Psoas muscle (tissue), 8 donors: ENCODE measurements around the gene ARMC6. TPM values are rescaled to one million over a fixed set of nuclear protein-coding genes. Genes with fewer than 3 reads are reported as not detected.

Experiments used
- ATAC-seq, 4 donors: fragments of 200-7000 bp; cut with Tn5 transposase; one replicate each; pipeline ENCODE4 v1.9.1; 2020; ENCODE audit warnings: moderate library complexity in 3 of 4, mild to moderate bottlenecking in 2 of 4
- DNase-seq, 2 donors: peaks; one replicate each; pipeline ENCODE4 v3.0.0-alpha.2; 2020
- H3K27ac ChIP-seq: fragments of 200-600 bp; one replicate; pipeline ENCODE4 v1.8.0; 2022
- H3K27me3 ChIP-seq, 3 donors: fragments of 200-600 bp in 1 of 3; one replicate each; pipeline versions ENCODE4 v1.6.1 to v1.8.0; 2013 to 2022; ENCODE audit warnings: low read length in 2 of 3, mild to moderate bottlenecking in 2 of 3, moderate library complexity in 1 of 3; ENCODE audit not compliant: insufficient read depth in 3 of 3
- H3K36me3 ChIP-seq, 2 donors: fragments of 200-600 bp in 1 of 2; one replicate each; pipeline versions ENCODE4 v1.6.1 to v1.8.0; 2013 to 2022; ENCODE audit warnings: low read depth in 1 of 2, mild to moderate bottlenecking in 1 of 2, moderate library complexity in 1 of 2; ENCODE audit not compliant: insufficient read depth in 1 of 2
- H3K4me1 ChIP-seq: fragments of 200-600 bp; one replicate; pipeline ENCODE4 v1.8.0; 2022
- H3K4me3 ChIP-seq: fragments of 200-600 bp; one replicate; pipeline ENCODE4 v1.8.0; 2022; ENCODE audit warnings: mild to moderate bottlenecking
- H3K9me3 ChIP-seq: fragments of 200-600 bp; one replicate; pipeline ENCODE4 v1.8.0; 2022
- WGBS, 3 donors: extraction: QIAGEN DNeasy Blood & Tissue Kit; methylation state at CpG; one replicate each; pipeline versions ENCODE4 v1.1.6 to v1.1.7; 2013; 5-methylcytosine and 5-hydroxymethylcytosine counted together
- intact Hi-C, 2 donors: fragments of 100-400 bp; cut with DNase I; formaldehyde crosslinking; loops; one replicate each; pipeline versions ENCODE4 v1.11.0 to v1.14.2; 2022
- polyA plus RNA-seq, 3 donors: library from polyadenylated mRNA; stranded (reverse); fragments of 200-250 nt; gene quantifications; one replicate each; pipeline ENCODE4 v1.2.3, GENCODE V29; 2013
- total RNA-seq, 4 donors: library from RNA; stranded (reverse); fragmentation: NEBNext Ultra II Directional in 2 of 4; extraction: Animal tissue kit (Norgen Biotek cat#: 25700) in 2 of 4; gene quantifications; one replicate each; pipeline versions ENCODE4 v1.2.1 to v1.2.4, GENCODE V29; 2021 to 2023
- TF ChIP-seq, protein P1 (sequence below): fragments of 200-600 bp; IDR thresholded peaks from one replicate; pipeline ENCODE4 v1.8.0; 2022; ENCODE audit warnings: antibody characterized with exemption
- donor health status: healthy with polysubstance abuse.
- donor health status: DM: no; HTN: no; CAD: no; lungs with moderate emphysema.
- donor health status: Bipolar disorder and iron deficiency.
- donor health status: healthy.
- donor health status: DM: yes; HTN: yes; CAD: no.
- donor health status: DM: no; HTN: no; CAD: no.
- donor health status: DM: no; HTN: no; CAD: no.
- donor health status: DM: yes; HTN: yes; CAD: no.

ARMC6 gene
- total and polyA plus RNA-seq, 7 donors, result 13.7 to 74.1 (median 22.6) TPM

DNA sequence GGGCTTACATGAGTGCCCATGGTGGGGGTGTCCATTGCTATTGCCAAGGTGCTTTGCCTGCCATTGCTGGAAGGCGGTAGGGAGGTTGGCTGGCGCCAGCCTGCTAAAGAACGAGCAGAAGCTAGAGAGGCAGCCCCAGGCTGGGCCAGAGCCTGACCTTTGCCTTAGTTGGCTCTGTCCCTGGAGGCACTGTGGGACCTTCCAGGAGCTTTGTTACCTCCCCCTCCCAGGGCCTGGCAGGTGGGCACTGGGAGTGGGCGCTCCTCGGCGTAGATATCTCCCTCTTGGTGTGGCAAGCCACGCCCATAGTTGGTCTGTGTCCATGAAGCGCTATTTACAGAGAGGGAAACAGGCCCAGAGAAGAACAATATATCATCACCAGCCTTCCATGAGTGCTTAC, 28.1 kb downstream of the ARMC6 start:
- WGBS, 3 donors, result 18 to 37% (median 34%) methylated on average over 8 of the region's 8 CpGs
- Histone ChIP-seq H3K27me3 (no peaks in the 10 kb centered on the region), H3K27ac (peak overlapping the region; percentile 78), H3K9me3 (no peaks in the 10 kb centered on the region), H3K4me3 (no peak overlapping the region), H3K36me3 (peaks cover 3 to 15% of the 10 kb centered on the region in 2 donors), H3K4me1 (peaks cover 44% of the 10 kb centered on the region)
- DNase-seq (peak; percentile 46 to 79), ATAC-seq (peak; percentile 19 to 48 (median 32))
- intact Hi-C loops, result no loop called here
- TF ChIP-seq, protein P1, sequence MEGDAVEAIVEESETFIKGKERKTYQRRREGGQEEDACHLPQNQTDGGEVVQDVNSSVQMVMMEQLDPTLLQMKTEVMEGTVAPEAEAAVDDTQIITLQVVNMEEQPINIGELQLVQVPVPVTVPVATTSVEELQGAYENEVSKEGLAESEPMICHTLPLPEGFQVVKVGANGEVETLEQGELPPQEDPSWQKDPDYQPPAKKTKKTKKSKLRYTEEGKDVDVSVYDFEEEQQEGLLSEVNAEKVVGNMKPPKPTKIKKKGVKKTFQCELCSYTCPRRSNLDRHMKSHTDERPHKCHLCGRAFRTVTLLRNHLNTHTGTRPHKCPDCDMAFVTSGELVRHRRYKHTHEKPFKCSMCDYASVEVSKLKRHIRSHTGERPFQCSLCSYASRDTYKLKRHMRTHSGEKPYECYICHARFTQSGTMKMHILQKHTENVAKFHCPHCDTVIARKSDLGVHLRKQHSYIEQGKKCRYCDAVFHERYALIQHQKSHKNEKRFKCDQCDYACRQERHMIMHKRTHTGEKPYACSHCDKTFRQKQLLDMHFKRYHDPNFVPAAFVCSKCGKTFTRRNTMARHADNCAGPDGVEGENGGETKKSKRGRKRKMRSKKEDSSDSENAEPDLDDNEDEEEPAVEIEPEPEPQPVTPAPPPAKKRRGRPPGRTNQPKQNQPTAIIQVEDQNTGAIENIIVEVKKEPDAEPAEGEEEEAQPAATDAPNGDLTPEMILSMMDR, result no peak

DNA sequence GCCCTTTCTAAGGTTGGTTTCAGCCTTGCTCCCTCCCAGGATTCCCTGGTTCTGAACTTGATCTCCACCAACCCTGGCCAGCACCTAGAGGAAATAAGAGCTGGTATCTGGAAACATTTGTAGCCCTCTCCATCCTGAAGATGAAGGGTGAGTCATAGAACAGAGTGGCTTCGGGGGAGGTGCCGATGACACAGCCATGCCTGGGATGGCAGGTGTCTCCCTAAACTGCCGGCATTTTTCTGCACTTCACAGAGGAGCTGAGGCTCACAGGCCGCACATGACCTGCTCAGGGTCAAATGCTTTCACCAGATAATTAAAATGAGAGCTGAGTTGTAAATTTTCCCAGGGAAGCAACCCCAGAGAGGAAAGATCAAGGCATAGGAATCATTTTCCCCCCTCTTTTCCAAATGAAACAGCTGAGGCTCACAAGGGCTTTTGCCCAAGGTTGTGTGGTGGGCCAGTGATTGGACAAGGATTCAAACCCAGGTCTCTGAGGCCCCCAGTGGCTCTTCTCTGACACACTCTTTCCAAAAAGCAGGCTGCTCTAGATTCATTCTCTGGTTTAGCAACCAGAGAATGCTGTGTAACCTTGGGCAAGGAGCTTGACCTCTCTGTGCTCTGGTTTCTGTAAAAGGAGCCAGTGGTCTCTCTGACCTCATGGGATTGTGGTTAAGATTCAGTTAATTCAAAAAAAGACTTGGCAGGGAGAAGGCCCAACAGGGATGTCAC, 29.2 kb downstream of the ARMC6 start:
- peak; percentile 40 to 73 (median 48) for ATAC-seq
- intact Hi-C loops, result loop anchor here in 1 of 2 donors (2.0 kb wide), 1 partner anchor 76 kb away; the partner anchor contains the start of gene TMEM161A
- peak overlapping the region; percentile 76 for H3K4me3 ChIP-seq

DNA sequence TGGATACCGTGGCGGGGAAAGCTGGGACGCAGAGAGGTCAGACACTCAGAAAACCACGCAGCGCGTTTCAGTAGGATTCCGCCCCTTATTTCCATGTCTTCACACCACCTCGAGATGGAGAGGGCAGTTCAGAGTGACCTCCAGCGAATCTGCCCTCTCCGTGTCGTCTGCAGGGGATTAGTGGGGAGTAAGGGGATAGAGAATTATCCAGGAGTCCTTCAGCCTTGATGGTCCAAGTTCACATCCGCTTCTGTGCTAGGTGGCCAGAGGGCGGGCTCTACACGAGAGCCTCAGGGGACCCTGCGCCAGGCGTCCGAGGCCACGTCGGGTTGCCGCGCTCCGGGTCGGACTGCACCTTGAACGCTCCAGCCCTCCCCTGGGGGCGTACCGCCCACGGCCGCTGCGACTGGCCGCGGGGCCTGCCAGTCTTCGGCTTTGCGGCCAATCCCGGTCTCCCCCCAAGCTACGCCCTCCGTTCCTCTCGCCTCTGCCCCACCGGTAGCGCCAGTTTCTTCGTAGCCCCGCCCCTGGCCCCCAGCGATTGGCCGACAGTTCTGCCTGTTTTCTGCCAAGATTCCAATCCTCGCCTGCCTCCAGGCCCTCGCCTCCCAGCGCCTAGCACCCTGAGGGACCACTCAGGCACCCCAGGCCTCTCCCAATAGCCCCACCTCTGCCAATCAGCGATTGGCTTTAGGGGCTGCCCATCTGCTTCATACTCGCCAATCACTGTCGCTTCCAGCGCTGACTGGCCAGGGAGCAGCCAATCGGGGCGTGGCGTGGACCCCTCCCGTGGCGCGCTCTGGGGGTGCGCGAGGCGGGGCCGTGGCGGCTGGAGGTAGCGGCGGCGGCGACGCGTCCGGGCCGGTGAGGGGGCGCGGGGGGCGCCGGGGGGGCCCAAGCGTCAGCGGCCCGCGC, 30.0 kb downstream of the ARMC6 start, which contains the start of gene SLC25A42:
Gene SLC25A42, plus strand, starts transcription at position 812 of the 915 bp plus-strand sequence. CDS start 32,131 bp downstream, outside the sequence.
- Histone ChIP-seq H3K27me3 (no peaks in the 10 kb centered on the region), H3K36me3 (no peaks in the 10 kb centered on the region), H3K4me3 (peak within 1 kb of the TSS; percentile 76), H3K9me3 (no peaks in the 10 kb centered on the region), H3K27ac (peak within 1 kb of the TSS; percentile 78), H3K4me1 (peaks cover 61% of the 10 kb centered on the region)
- TF ChIP-seq, protein P1, result no peak
- DNase-seq, result peak; percentile 100
- intact Hi-C loops, result loop anchor here in 1 of 2 donors (2.0 kb wide), 1 partner anchor 75 kb away; the partner anchor contains the start of gene TMEM161A
- peak; percentile 85 to 89 (median 86) for ATAC-seq
- WGBS, 3 donors, result 1 to 4% (median 1%) methylated on average over 54 to 77 of the region's 77 CpGs

More for the DNA sequence above, 29.2 kb downstream of the ARMC6 start:
- Histone ChIP-seq H3K9me3 (no peaks in the 10 kb centered on the region), H3K27me3 (no peaks in the 10 kb centered on the region), H3K27ac (peak overlapping the region; percentile 78), H3K36me3 (peaks cover 0 to 4% of the 10 kb centered on the region in 2 donors), H3K4me1 (peaks cover 55% of the 10 kb centered on the region)
- no peak for DNase-seq
- TF ChIP-seq, protein P1, result no peak
- WGBS, 3 donors, result 25 to 34% (median 29%) methylated on average over 4 of the region's 4 CpGs

DNA sequence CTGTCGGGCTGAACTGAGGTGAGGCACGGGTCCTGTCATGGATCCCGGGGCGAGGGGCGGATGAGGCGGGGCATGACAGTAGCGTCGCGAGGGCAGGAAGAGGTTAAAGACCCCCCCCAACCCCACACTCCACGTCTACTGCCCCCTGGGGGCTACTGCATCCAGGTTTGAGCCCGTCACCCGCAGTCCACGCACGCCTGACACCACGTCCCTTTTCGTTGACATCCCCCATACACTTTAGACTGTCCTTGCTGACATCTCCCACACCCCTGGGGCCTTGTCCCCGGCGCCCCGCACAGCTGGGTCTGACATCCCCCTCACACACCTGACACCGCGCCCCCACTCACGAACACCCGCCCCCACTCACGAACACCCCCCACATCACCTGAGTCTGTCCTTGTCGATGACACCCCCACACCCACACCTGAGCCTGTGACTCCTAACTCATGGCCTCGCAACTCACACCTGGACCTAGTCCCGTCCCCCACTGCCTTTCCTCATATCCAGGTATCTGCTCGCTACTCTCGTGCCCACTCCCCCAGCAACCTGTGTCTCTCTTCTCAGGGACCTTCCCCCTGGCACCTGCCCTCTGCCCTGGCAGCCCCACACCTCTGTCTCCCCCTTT, 30.8 kb downstream of the ARMC6 start:
- no peak for DNase-seq
- H3K4me1 ChIP-seq, result peaks cover 64% of the 10 kb centered on the region
- peak overlapping the region; percentile 76 for H3K4me3 ChIP-seq
- TF ChIP-seq, protein P1, result no peak
- no peak for ATAC-seq
- H3K27me3 ChIP-seq, result no peaks in the 10 kb centered on the region
- 1 to 5% (median 2%) methylated on average over 22 to 29 of the region's 29 CpGs for WGBS, 3 donors
- H3K9me3 ChIP-seq, result no peaks in the 10 kb centered on the region
- intact Hi-C loops, result no loop called here
- H3K36me3 ChIP-seq, result no peaks in the 10 kb centered on the region
- H3K27ac ChIP-seq, result peak overlapping the region; percentile 78
